Activated naive CD4-positive, alpha-beta T cell treated with anti-CD3 and anti-CD28 coated beads, Interleukin-2, amount 50 U/mL, for 72 hours (primary cell): ENCODE results near the gene SF3B2. TPM values are rescaled to one million over a fixed set of nuclear protein-coding genes. Genes with fewer than 3 reads are reported as not detected.
"Not testable (repeated sequence)": the region's sequence is repeated elsewhere in the genome, so short reads cannot be mapped to it uniquely, and the experiment has no call there.

Experiments
- ATAC-seq, 2 donors: fragments of 150-1000 bp; cut with Tn5 transposase; 2 replicates each; pipeline ENCODE4 v1.10.0; 2021; ENCODE audit warnings: mild to moderate bottlenecking in 2 of 2, moderate library complexity in 2 of 2
- DNase-seq, 2 donors: peaks; one replicate each; pipeline ENCODE4 v3.0.0; 2021 to 2022; ENCODE audit warnings: low spot score in 2 of 2
- H3K27ac Mint-ChIP-seq, 2 donors: one replicate each; pipeline ENCODE4 v1.8.0; 2022; ENCODE audit warnings: mild to moderate bottlenecking in 2 of 2, mixed read lengths in 2 of 2
- H3K36me3 Mint-ChIP-seq, 2 donors: one replicate each; pipeline ENCODE4 v1.8.0; 2022; ENCODE audit warnings: mixed read lengths in 2 of 2
- H3K9me3 Mint-ChIP-seq, 2 donors: one replicate each; pipeline ENCODE4 v1.8.0; 2022; ENCODE audit warnings: mixed read lengths in 2 of 2
- total RNA-seq, 2 donors: library from RNA; stranded (reverse); gene quantifications; one replicate each; pipeline ENCODE4 v1.2.3, GENCODE V29; 2022

SF3B2 gene
- total RNA-seq, 2 donors from 2014 or later: 236 to 246 TPM

DNA sequence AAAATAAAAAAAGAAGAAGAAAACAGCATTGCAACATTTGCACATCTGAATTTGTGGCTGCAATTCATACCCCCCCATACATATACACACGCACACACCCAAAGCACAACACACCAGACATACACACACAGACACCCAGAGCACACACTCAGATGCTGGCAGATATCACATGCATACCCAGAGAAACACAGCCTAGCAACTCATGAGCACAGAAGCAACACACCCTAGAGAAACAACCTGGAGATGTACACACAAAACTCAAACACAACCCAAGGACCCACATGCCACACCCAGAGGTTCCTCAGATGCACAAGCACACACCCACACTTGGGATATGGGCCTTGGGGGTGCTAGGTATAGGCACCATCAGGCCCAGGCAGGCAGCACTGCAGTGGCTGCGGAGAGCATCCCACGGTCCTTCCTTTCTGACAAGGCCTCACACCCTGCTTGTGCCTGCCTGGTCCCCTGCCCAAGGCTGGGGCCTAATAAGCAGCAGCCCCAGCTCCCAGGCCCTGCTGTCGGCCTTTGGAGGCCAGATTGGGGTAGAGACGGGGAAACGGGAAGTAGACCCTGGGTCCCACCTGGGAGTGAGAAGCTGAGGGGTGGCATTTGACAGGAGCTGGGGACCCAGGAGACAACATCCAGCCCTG, 37.2 kb upstream of the SF3B2 start:
- ATAC-seq: no peak
- Mint-ChIP-seq H3K9me3 (no peaks in the 10 kb centered on the region), H3K27ac (no peak overlapping the region), H3K36me3 (no peaks in the 10 kb centered on the region)
- DNase-seq: no peak

DNA sequence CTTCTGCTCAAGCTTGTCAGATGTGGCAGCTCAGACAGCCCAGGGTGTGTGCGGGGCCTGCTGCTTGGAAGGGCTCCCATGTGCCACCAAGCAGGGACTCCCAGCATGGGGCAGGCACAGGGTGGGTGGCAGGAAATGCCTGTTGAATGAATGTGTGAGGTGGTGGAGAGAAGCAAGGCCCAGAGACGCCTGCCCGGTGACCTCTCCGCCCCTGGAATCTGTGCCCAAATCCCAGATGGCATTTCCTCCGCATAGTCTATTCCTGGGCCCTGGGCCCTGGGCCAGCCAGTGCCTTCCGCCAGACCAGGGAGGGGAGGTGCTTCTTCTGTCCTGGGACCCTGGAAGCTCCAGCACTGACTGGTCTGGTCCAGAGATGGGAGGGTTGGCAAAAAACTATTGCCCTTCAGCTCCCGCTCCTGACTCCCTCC, 36.7 kb upstream of the SF3B2 start:
- H3K27ac Mint-ChIP-seq: no peak overlapping the region
- no peak for ATAC-seq
- no peak for DNase-seq
- no peaks in the 10 kb centered on the region for H3K36me3 Mint-ChIP-seq
- no peaks in the 10 kb centered on the region for H3K9me3 Mint-ChIP-seq

DNA sequence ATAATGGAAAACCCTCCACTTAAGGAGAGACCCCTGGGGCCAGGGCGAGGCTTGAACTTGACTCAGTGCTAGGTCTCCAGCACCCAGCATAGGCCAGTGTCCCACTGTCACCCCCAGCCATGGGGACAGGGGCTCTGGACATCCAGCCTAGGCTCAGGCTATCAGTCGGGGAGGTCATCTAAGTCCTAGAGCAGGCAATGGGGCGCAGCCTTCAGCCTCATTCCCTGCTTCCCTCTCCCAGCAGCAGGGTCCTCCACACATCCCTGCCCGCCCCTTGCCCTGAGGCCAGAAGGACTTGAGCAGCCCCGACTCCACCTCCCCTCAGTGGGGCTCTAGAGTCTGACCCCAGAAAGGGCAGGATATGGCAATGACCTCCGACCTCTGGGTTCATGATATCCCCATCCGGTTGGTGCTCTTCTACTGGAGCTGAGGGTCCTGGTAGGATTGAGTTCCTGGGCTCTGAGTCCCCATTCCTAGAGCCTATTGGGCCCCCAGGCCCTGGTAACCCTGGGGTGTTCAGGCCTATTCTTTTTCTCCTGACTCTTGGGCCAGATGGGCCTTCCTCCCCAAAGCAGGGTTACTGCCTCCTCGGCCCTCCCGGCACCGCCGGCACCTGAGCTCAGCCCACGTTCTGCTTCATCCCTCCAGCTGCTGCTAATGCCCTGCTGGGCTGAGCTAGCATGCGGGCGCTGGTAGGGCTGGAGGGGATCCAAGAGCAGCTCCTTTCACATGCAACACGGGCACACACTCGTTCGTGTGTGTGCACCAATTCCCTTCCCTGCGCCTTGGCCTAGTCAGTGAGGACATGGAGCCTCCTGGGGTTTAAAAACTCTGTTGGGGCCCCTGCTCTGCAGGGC, 36.0 kb upstream of the SF3B2 start:
- Mint-ChIP-seq H3K9me3 (no peaks in the 10 kb centered on the region), H3K27ac (no peak overlapping the region), H3K36me3 (no peaks in the 10 kb centered on the region)
- no peak for ATAC-seq
- DNase-seq: no peak

DNA sequence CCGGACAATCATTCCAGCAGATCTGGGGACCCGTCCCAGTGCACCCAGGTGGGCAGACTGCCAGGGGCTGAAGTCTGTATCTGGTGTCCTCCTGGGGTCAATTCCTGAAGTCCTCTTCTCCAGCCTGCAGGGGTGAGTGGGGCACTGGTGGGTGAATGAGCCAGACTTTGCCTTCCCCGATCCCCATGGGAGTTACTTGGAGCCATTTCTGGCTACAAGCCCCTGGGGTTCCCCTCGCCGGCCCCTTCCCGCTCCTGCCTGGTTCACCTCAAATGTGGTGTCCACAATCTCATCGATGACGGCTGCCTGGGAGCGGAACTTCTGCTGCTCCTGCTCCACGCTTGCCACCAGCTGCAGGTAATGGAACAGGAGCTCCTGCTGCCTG, 35.4 kb upstream of the SF3B2 start:
- DNase-seq: no peak
- Mint-ChIP-seq H3K9me3 (no peaks in the 10 kb centered on the region), H3K27ac (no peak overlapping the region), H3K36me3 (no peaks in the 10 kb centered on the region)
- no peak for ATAC-seq

DNA sequence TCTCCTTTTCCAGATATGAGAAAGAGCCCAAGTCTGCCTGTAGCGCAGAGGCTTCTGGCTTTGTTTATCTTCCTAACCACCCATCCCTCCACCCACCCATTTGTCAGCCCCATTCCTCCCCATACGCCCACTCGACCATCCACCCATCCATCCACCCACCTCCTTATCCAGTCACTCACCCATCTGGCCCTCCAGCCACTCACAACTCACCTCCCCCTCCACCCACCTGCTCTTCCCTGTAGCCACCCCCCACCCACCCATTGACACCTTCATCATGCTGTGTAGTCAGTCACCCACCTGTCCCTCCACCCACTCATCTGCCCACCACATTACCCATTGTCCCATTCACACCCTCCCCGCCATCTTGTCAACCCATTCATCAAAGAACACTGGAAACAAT, 34.8 kb upstream of the SF3B2 start:
- Mint-ChIP-seq H3K36me3 (no peaks in the 10 kb centered on the region), H3K27ac (no peak overlapping the region), H3K9me3 (no peaks in the 10 kb centered on the region)
- ATAC-seq (no peak), DNase-seq (no peak)

DNA sequence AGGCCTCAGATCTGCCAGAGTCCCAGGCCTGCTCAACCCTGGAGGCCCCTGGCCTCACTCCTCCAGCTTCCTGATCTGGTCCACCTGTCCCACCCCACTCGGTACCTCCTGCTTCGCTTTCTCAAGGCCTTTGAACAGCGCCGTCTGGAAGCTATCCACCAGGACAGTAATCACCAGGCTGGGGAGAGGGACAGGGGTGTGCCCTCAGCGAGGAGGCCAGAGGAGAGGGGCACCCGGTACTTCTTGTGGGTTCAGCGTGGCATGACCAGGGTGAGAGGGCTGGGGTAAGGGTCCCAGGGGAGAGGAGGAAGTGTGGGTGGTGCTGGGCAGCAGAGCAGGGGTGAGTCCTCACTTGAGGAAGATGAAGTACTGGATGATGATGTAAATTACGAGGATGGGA, 32.0 kb upstream of the SF3B2 start:
- H3K27ac Mint-ChIP-seq: peak overlapping the region in 1 of 2 donors; percentile 67

DNA sequence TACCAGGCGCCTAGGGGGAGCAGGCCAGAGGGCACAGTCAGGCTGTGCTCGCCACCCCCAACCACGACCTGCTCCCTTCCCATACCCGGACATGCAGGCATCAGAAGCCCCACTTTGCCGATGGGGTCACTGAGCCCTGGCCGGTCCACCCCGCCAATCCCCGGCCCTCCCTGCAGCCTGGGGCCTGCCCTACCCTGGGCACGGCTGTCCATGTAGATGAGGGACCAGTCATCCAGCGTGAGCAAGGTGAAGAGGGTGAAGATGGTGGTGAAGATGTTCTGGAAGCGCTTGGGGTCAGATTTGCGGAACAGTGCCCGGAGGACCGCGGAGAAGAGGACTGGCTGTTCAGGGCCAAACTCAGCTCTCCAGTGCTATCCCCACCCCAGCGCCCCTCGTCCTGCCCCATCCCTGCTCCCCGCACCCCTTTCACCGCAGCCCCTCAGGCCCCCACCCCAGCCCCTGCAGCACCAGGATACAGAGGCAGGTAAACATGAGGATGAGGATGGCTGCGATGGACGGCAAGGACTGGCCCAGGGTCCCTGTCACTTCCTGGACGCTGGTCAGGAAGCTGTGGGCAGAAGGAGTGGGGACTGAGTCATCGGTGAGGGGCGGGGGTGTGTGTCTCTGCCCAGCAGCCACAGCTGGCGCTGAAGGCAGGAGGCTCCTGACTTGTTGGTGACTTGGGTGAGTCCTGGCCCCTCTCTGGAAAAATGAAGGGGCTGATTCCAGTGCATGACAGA, 31.4 kb upstream of the SF3B2 start:
- ATAC-seq: peak in 1 of 2 donors; percentile 74
- no peaks in the 10 kb centered on the region for H3K9me3 Mint-ChIP-seq

More for the DNA sequence above, 32.0 kb upstream of the SF3B2 start:
- Mint-ChIP-seq H3K9me3 (no peaks in the 10 kb centered on the region), H3K36me3 (no peaks in the 10 kb centered on the region)
- ATAC-seq (no peak), DNase-seq (no peak)

DNA sequence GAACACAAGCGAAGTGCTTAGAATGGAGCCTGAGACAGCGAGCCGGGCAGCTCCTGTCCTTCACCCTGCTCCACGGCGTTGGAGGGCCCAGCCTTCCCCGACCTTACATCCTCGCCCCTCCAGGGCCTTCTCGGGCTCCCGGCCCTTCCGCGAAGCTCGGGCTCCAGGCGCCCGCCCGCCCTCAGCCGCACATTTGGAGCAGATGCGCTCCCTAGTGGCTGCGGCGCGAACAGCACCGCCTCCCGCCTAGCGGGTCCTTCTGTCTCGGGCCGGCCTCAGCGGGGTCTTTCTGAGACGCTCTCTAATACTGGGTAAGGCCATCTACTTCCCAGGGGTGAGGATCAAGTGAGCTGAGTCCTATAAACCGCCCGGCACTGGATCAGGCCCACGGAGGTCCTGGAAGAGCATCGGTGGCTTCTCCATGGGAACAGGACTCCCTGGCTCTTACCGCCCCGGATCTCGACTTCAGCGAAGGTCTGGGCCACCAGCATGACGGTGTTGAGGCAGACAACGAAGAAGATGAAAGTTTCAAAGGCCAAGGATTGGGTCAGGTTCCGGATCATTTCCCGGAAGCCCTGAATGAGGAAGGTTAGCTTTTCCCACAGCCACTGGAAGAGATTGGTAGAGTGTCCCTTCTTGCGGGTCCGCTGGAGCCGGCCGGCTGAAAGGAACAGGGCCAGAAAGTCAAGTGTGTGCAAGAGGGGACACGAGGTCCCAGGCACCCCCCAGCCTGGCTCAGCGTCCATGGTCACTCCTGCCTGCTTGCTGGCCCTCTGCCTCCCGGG, 29.6 kb upstream of the SF3B2 start:
- DNase-seq (peak; percentile 81 to 95), ATAC-seq (peak; percentile 86 to 92)
- Mint-ChIP-seq H3K36me3 (no peaks in the 10 kb centered on the region), H3K9me3 (no peaks in the 10 kb centered on the region), H3K27ac (no peak overlapping the region)

More for the DNA sequence above, 31.4 kb upstream of the SF3B2 start:
- peak overlapping the region in 1 of 2 donors; percentile 67 for H3K27ac Mint-ChIP-seq
- DNase-seq: no peak
- H3K36me3 Mint-ChIP-seq: no peaks in the 10 kb centered on the region

DNA sequence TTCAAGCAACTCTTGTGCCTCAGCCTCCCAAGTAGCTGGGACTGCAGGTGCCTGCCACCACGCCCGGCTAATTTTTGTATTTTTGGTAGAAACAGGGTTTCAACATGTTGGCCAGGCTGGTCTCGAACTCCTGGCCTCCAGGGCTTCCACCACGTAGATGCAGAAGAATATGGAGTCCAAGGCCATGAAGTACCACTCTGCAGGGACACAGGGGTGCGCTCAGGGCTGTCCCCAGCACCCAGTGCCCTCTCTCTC, 29.1 kb upstream of the SF3B2 start:
- not testable (repeated sequence) for ATAC-seq, DNase-seq, H3K27ac Mint-ChIP-seq, H3K36me3 Mint-ChIP-seq, H3K9me3 Mint-ChIP-seq

DNA sequence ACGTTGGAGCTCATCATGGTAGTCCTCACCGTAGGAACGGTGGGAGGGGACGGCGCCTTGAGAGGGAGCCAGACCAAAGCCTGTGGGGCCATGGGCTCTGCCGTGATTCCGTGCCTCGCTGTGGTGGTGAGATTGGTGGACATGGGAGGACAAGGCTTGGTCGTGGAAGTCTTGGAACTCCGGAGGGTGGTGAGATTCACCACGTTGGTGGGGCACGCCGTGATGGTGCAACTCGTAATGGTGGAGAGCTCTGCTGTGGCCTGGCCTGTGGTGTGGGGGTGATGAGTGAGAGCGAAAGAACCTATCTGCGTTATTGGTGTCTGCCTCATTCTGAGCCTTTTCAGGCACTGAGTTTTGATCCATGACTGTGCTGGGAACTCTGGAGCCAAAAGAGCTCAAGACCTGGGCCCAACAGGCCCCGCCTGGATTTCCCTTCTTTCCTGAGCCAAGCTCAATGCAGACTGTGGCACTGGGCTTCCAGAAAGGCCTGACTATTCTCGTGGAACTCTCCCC, 26.1 kb upstream of the SF3B2 start, which contains the start of gene CATSPER1:
Gene CATSPER1, minus strand, starts transcription at position 463 of the 513 bp plus-strand sequence. Its CDS starts 100 bp downstream, at position 363.
- no peaks in the 10 kb centered on the region for H3K9me3 Mint-ChIP-seq
- no peaks in the 10 kb centered on the region for H3K36me3 Mint-ChIP-seq
- H3K27ac Mint-ChIP-seq: no peak within 1 kb of the TSS
- ATAC-seq (no peak), DNase-seq (no peak)

DNA sequence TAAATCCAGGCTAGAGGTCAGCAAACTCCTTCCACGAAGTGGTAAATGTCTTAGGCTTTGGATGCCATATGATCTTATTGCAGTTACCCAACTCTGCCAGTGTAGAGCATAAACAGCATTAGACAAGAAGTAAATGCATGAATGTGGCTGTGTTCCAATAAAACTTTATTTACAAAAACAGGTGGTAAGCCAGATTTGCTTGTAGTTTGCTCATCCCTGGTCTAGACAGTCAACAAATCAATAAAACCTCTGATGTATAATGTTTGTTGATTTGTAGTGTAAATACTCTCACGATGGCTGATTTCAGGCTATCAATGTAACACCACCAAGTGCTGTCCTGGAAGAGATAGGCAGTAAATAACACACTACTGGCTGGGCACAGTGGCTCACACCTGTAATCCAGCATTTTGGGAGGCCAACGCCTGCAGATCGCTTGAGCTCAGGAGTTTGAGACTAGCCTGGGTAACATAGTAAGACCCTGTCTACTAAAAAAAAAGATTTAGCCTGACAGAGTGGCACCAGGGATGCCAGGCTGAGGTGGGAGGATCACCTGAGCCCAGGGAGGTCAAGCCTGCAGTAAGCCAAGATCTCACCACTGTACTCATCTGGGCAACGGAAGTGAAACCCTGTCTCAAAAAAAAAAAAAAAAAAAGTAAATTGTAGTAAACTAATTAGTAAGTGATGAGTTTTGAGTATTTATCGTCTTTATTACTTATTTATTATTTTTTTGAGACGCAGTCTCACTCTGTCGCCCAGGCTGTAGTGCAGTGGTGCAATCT, 19.0 kb upstream of the SF3B2 start:
- Mint-ChIP-seq H3K27ac (no peak overlapping the region), H3K9me3 (no peaks in the 10 kb centered on the region), H3K36me3 (no peaks in the 10 kb centered on the region)
- no peak for ATAC-seq
- no peak for DNase-seq

DNA sequence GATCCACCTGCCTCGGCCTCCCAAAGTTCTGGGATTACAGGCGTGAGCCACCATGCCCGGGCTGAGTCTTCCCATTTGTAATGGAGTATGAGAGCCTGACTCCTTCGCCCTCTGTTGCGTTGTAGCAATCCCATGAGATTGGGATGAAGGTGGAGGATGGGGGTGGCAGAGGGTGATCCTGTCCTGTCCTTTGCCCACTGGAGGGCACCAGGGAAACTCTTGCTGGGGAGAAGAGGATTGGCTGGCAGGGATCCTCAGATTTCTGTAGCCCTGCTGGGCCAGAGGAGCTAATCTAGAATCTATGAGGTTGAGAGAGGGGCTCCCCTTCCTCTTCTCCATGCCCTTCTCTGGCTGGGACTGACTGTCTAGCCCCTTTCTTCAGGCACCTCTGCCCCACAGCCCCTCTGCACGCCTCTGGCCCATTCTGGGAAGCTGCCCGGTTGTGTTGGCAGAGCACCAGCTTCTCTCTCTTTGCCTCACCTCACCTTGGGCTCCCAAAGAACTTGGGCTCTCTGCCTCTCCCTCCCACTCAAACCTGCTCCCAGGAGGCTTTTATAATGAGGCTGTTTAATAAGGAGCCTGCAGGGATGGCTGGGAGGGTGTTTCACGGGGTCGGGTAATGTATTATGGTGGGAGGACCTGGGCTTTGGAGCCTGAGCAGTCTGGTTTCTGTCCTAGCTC, 16.4 kb upstream of the SF3B2 start:
- ATAC-seq (no peak), DNase-seq (no peak)
- Mint-ChIP-seq H3K36me3 (no peaks in the 10 kb centered on the region), H3K9me3 (no peaks in the 10 kb centered on the region), H3K27ac (no peak overlapping the region)

DNA sequence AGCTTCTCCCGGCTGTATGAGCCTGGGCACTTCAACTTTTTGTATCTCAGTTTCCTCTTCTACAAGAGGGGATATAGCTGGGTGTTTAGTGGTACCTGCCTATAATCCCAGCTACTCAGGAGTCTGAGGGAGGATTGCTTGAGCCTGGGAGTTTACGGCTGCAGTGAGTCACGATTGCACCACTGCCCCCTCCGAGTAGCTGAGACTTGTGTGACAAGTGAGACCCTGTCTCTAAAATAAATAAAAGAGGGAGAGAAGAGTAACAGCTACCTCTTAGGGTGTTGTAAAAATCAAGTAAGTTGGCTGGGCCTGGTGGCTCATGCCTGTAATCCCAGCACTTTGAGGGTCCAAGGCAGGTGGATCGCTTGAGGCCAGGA, 15.8 kb upstream of the SF3B2 start:
- Mint-ChIP-seq H3K36me3 (no peaks in the 10 kb centered on the region), H3K9me3 (no peaks in the 10 kb centered on the region), H3K27ac (no peak overlapping the region)
- ATAC-seq (no peak), DNase-seq (no peak)

DNA sequence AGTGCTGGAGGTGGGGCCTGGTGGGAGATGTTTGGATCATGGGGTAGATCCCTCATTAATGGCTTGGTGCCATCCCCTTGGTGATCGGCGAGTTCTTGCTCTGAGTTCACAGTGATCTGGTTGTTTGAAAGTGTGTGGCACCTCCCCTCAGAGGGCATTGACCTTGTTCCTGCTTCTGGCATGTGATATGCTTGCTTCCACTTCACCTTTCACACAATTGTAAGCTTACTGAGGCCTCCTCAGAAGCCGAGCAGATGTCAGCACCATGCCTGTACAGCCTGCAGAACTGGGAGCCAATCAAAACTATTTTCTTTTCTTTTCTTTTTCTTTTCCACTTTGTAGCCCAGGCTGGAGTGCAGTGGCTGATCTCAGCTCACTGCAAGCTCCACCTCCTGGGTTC, 14.8 kb upstream of the SF3B2 start:
- H3K27ac Mint-ChIP-seq: no peak overlapping the region
- no peak for ATAC-seq
- no peak for DNase-seq

DNA sequence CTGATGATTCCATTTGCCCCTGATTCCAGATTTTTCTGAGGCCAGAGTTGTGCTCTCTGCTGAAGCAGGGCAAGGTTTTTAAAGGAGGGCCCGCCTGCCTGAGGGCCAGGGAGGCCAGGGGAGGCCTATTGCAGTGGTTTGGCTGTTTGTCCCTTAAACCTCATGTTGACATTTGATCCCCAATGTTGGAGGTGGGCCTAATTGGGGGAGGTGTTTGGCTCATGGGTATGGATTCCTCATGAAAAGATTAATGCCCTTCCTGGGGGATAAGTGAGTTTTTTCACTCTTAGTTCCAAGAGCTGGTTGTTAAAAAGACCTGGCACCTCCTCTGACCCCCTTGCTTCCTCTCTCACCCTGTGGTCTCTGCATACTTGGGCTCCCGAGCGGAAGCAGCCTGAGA, 12.4 kb upstream of the SF3B2 start:
- Mint-ChIP-seq H3K9me3 (no peaks in the 10 kb centered on the region), H3K36me3 (no peaks in the 10 kb centered on the region), H3K27ac (peak overlapping the region in 1 of 2 donors; percentile 46)
- DNase-seq (no peak), ATAC-seq (no peak)

More for the DNA sequence above, 14.8 kb upstream of the SF3B2 start:
- no peaks in the 10 kb centered on the region for H3K36me3 Mint-ChIP-seq
- no peaks in the 10 kb centered on the region for H3K9me3 Mint-ChIP-seq
